Neural cell (in vitro differentiated cells): ENCODE data around the gene GUCY1A2.

Source experiments
- EP300 ChIP-seq: fragments of 450-650 bp; conservative IDR thresholded peaks from 2 replicates; pipeline ENCODE4 v1.6.1; 2014; ENCODE audit warnings: antibody characterized with exemption, mild to moderate bottlenecking, moderate library complexity; ENCODE audit not compliant: poor library complexity, severe bottlenecking
- MXI1 ChIP-seq: fragments of 450-650 bp; conservative IDR thresholded peaks from 2 replicates; pipeline ENCODE4 v1.6.1; 2014; ENCODE audit warnings: antibody characterized with exemption, mild to moderate bottlenecking; ENCODE audit not compliant: poor library complexity, severe bottlenecking
- POLR2AphosphoS5 ChIP-seq: IDR thresholded peaks from 2 replicates; pipeline ENCODE4 v1.6.1; 2012
- TAF1 ChIP-seq: IDR thresholded peaks from 2 replicates; pipeline ENCODE4 v1.6.1; 2012; ENCODE audit warnings: low read depth
- TF ChIP-seq, protein P1 (sequence below): IDR thresholded peaks from 2 replicates; pipeline ENCODE4 v1.6.1; 2012; ENCODE audit warnings: borderline replicate concordance
- TF ChIP-seq, protein P2 (sequence below): fragments of 450-650 bp; IDR thresholded peaks from 2 replicates; pipeline ENCODE4 v1.5.1; 2014; ENCODE audit warnings: antibody characterized with exemption, mild to moderate bottlenecking, moderate library complexity; ENCODE audit not compliant: poor library complexity, severe bottlenecking

DNA sequence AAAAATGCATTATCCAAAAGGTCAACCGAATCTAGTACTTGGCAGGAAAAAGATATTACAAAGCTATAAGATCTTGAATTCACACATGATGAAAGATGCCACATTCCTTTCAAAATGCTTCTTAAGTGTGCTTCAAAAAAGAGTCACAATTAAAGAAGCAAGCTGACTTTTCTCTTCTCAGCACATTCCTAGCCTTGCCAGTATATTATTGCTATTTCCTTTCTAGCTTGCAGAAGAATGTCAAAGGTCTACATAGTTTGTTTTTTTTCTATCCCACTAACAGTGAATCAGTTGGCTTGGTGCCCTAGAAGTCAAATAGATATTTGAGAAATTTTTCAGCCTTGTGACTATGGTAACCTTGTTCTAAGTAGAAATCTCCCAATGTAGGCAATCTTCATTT, 56.8 kb downstream of the GUCY1A2 start:
- no peak for TF ChIP-seq TAF1
- no peak for TF ChIP-seq MXI1
- TF ChIP-seq, protein P1, sequence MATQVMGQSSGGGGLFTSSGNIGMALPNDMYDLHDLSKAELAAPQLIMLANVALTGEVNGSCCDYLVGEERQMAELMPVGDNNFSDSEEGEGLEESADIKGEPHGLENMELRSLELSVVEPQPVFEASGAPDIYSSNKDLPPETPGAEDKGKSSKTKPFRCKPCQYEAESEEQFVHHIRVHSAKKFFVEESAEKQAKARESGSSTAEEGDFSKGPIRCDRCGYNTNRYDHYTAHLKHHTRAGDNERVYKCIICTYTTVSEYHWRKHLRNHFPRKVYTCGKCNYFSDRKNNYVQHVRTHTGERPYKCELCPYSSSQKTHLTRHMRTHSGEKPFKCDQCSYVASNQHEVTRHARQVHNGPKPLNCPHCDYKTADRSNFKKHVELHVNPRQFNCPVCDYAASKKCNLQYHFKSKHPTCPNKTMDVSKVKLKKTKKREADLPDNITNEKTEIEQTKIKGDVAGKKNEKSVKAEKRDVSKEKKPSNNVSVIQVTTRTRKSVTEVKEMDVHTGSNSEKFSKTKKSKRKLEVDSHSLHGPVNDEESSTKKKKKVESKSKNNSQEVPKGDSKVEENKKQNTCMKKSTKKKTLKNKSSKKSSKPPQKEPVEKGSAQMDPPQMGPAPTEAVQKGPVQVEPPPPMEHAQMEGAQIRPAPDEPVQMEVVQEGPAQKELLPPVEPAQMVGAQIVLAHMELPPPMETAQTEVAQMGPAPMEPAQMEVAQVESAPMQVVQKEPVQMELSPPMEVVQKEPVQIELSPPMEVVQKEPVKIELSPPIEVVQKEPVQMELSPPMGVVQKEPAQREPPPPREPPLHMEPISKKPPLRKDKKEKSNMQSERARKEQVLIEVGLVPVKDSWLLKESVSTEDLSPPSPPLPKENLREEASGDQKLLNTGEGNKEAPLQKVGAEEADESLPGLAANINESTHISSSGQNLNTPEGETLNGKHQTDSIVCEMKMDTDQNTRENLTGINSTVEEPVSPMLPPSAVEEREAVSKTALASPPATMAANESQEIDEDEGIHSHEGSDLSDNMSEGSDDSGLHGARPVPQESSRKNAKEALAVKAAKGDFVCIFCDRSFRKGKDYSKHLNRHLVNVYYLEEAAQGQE = no peak
- TF ChIP-seq, protein P2, sequence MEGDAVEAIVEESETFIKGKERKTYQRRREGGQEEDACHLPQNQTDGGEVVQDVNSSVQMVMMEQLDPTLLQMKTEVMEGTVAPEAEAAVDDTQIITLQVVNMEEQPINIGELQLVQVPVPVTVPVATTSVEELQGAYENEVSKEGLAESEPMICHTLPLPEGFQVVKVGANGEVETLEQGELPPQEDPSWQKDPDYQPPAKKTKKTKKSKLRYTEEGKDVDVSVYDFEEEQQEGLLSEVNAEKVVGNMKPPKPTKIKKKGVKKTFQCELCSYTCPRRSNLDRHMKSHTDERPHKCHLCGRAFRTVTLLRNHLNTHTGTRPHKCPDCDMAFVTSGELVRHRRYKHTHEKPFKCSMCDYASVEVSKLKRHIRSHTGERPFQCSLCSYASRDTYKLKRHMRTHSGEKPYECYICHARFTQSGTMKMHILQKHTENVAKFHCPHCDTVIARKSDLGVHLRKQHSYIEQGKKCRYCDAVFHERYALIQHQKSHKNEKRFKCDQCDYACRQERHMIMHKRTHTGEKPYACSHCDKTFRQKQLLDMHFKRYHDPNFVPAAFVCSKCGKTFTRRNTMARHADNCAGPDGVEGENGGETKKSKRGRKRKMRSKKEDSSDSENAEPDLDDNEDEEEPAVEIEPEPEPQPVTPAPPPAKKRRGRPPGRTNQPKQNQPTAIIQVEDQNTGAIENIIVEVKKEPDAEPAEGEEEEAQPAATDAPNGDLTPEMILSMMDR = no peak
- no peak for TF ChIP-seq POLR2AphosphoS5
- TF ChIP-seq EP300 = no peak
